Endometrial microvascular endothelial cells (primary cell): ENCODE measurements around the gene CBLC. TPM values are rescaled to one million over a fixed set of nuclear protein-coding genes. Genes with fewer than 3 reads are reported as not detected.

Experiments used
- in situ Hi-C: cut with HindIII; loops from 2 replicates; pipeline ENCODE4 v1.10.0; 2017; ENCODE audit warnings: low sequenced_read_pairs, low pct_unique_long_range_greater_than_20kb; ENCODE audit errors: inconsistent ontology term
- total RNA-seq: library from RNA; depleted of rRNA; stranded (reverse); fragments of >200 nt; gene quantifications from one replicate; pipeline ENCODE4 v1.2.3, GENCODE V29; 2015; ENCODE audit errors: inconsistent ontology term

CBLC gene
- total RNA-seq, 1 donor from 2014 or later = 0.28 TPM

GRCh38 chr19:44840811-44841210 lies 63.1 kb downstream of the CBLC start:
- in situ Hi-C loops = loop anchor here (25.0 kb wide), 1 partner anchor 129 kb away; no protein-coding TSS in a partner anchor

DNA sequence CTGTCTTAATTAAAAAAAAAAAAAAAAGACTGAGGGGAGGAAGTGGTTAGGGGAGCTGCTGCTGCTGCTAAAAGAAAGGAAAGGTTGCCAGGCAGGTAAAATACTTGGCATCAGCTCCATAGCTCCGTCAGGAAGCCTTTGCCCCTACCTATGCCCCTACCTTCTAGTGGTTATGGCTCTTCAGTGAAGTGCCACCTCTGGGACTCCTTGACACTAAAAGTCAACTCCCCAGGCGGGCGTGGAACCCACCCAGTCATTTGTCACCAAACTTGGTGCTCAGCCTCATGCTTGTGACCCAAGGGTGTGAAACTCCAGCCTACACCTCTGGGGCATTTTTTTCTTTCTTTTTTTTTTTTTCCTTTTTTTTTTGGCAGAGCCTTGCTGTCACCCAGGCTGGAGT lies 63.5 kb downstream of the CBLC start:
- in situ Hi-C loops = loop anchor here (25.0 kb wide), 1 partner anchor 129 kb away; no protein-coding TSS in a partner anchor

DNA sequence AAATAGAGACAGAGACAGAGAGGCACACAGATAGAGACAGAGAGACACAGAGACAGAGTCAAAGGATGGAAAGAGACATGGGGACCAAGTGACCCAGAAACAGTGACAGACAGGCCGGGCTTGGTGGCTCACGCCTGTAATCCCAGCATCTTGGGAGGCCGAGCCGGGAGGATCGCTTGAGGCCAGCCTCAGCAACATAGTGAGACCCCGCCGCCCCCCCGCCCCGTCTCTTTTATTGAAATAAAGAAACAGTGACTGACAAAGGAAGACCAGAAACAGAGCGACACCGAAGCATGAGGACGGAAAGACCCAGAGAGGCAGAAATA lies 67.6 kb downstream of the CBLC start:
- in situ Hi-C loops = loop anchor here (25.0 kb wide), 1 partner anchor 133 kb away; no protein-coding TSS in a partner anchor

GRCh38 chr19:44845612-44846454 lies 68.1 kb downstream of the CBLC start, which contains the start of gene NECTIN2:
Gene NECTIN2 (plus strand): TSS chr19:44846297. CDS start chr19:44846526, 229 bp downstream.
- in situ Hi-C loops = loop anchor here (25.0 kb wide), 1 partner anchor 134 kb away; no protein-coding TSS in a partner anchor

DNA sequence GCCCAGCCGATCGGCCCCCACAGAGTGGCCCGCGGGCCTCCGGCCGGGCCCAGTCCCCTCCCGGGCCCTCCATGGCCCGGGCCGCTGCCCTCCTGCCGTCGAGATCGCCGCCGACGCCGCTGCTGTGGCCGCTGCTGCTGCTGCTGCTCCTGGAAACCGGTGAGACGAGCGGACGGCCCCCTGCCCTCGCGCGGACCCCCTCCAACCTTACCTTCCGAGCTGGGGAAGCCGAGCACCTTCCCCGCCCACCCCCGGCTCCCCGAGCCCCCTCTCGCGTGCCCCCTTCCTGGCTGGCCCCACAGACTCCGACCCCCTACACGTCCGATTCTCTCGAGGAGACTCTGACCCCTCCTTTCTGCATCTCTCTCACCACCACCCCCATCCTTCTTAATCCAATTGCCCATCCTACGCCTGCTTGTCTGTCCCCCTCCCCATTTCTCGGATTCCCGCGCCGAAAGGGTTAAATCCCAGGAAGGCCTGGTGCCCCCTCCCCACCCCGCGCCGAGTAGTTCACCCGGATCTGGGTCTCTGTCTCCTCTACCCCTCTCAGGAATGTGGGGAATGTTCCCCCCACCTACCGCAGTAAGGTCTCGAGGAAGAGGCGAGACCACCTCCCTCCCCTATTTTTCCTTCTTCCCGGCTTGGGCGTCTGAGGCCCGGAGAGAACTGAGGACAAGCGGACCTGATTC lies 68.9 kb downstream of the CBLC start:
- in situ Hi-C loops = loop anchor here (25.0 kb wide), 1 partner anchor 134 kb away; no protein-coding TSS in a partner anchor

- in situ Hi-C loops = loop anchor here (25.0 kb wide), 1 partner anchor 135 kb away; no protein-coding TSS in a partner anchor
These were observed 69.7 kb downstream of the CBLC start for GRCh38 chr19:44847144-44848035.

GRCh38 chr19:44848036-44848811 lies 70.5 kb downstream of the CBLC start:
- in situ Hi-C loops = loop anchor here (25.0 kb wide), 1 partner anchor 136 kb away; no protein-coding TSS in a partner anchor

GRCh38 chr19:44848812-44849447 lies 71.2 kb downstream of the CBLC start:
- in situ Hi-C loops = loop anchor here (25.0 kb wide), 1 partner anchor 137 kb away; no protein-coding TSS in a partner anchor

Other genes starting within 250 kb of the CBLC start
- not detected for gene CEACAM20, start 248.2 kb upstream of the CBLC start, total RNA-seq
- not detected for gene IGSF23, start 164.3 kb upstream of the CBLC start, total RNA-seq
- 342 TPM for gene PVR, start 134.0 kb upstream of the CBLC start, total RNA-seq
- gene CEACAM19, start 106.4 kb upstream of the CBLC start, total RNA-seq = 2.9 TPM
- gene CEACAM16, start 78.7 kb upstream of the CBLC start, total RNA-seq = not detected
- 18.2 TPM for gene BCL3, start 29.2 kb upstream of the CBLC start, total RNA-seq
- gene BCAM, start 31.2 kb downstream of the CBLC start, total RNA-seq = 35.5 TPM
- gene NECTIN2, start 68.4 kb downstream of the CBLC start, total RNA-seq = 307 TPM
- gene TOMM40, start 113.4 kb downstream of the CBLC start, total RNA-seq = 142 TPM
- gene APOE, start 127.9 kb downstream of the CBLC start, total RNA-seq = 0.09 TPM
- gene APOC1, start 136.7 kb downstream of the CBLC start, total RNA-seq = not detected
- gene APOC4, start 164.3 kb downstream of the CBLC start, total RNA-seq = not detected
- gene APOC2, start 168.2 kb downstream of the CBLC start, total RNA-seq = not detected
- 80.3 TPM for gene CLPTM1, start 177.5 kb downstream of the CBLC start, total RNA-seq
- gene RELB, start 223.6 kb downstream of the CBLC start, total RNA-seq = 18.9 TPM